Measurements from ENCODE around the gene PACSIN2.

- TF ChIP-seq CTCF (IDR thresholded peaks at IDR 0.05): no peak
- no peak for TF ChIP-seq POLR2A (IDR thresholded peaks at IDR 0.05)
- TF ChIP-seq POLR2AphosphoS5 (IDR thresholded peaks at IDR 0.05): no peak
Observed at GRCh38 chr22:42974223-42974622, 40.7 kb downstream of the PACSIN2 start.

Measured in sigmoid colon (tissue), 4 donors.